Left ventricle myocardium inferior (tissue), 1 donor: ENCODE results near the gene PDK4. TPM values are rescaled to one million over a fixed set of nuclear protein-coding genes. Genes with fewer than 3 reads are reported as not detected.

ENCODE experiments used
- DNase-seq: peaks from one replicate; pipeline ENCODE4 v3.0.0-alpha.2; 2020
- H3K27ac ChIP-seq: fragments of 200-600 bp; replicated peaks from 2 replicates; pipeline ENCODE4 v1.8.0; 2021
- H3K27me3 ChIP-seq: fragments of 200-600 bp; 2 replicates; pipeline ENCODE4 v1.8.0; 2021; ENCODE audit warnings: low read depth
- H3K36me3 ChIP-seq: fragments of 200-600 bp; 2 replicates; pipeline ENCODE4 v1.8.0; 2021
- H3K4me1 ChIP-seq: fragments of 200-600 bp; 2 replicates; pipeline ENCODE4 v1.8.0; 2021
- H3K4me3 ChIP-seq: fragments of 200-600 bp; 2 replicates; pipeline ENCODE4 v1.8.0; 2021; ENCODE audit warnings: mild to moderate bottlenecking, moderate library complexity
- H3K9me3 ChIP-seq: fragments of 200-600 bp; replicated peaks from 2 replicates; pipeline ENCODE4 v1.8.0; 2021
- CTCF ChIP-seq: fragments of 200-600 bp; IDR thresholded peaks from 2 replicates; pipeline ENCODE4 v1.8.0; 2021; ENCODE audit warnings: antibody characterized with exemption, mild to moderate bottlenecking, borderline replicate concordance
- intact Hi-C: fragments of 100-400 bp; cut with micrococcal nuclease; formaldehyde crosslinking; loops from one replicate; pipeline ENCODE4 v1.11.0; 2022
- total RNA-seq: library from RNA; stranded (reverse); fragmentation: NEBNext Ultra II Directional; extraction: Animal tissue kit (Norgen Biotek cat#: 25700); gene quantifications from one replicate; pipeline ENCODE4 v1.2.1, GENCODE V29; 2021
- donor health status: DM: no; HTN: yes; CAD: no; lungs with severe emphysema.

The PDK4 gene
- total RNA-seq, 1 donor from 2014 or later, result 325 TPM

- intact Hi-C loops, result no loop called here
Measured at GRCh38 chr7:95550546-95550945, 45.8 kb downstream of the PDK4 start.

GRCh38 chr7:95549818-95550529 lies 46.3 kb downstream of the PDK4 start:
- peaks cover 63% of the 10 kb centered on the region for H3K4me1 ChIP-seq
- peak overlapping the region; percentile 38 for H3K4me3 ChIP-seq
- DNase-seq, result peak; percentile 89
- H3K27me3 ChIP-seq, result no peaks in the 10 kb centered on the region
- no peaks in the 10 kb centered on the region for H3K9me3 ChIP-seq
- H3K27ac ChIP-seq, result peak overlapping the region; percentile 95
- no peaks in the 10 kb centered on the region for H3K36me3 ChIP-seq
- intact Hi-C loops, result loop anchor here (5.0 kb wide), 3 partner anchors 42 to 132 kb away; no protein-coding TSS in a partner anchor
- no peak for TF ChIP-seq CTCF

More at GRCh38 chr7:95550546-95550945, 45.8 kb downstream of the PDK4 start:
- DNase-seq, result no peak
- Histone ChIP-seq H3K4me1 (peaks cover 58% of the 10 kb centered on the region), H3K9me3 (no peaks in the 10 kb centered on the region), H3K27me3 (no peaks in the 10 kb centered on the region), H3K36me3 (no peaks in the 10 kb centered on the region), H3K4me3 (peak overlapping the region; percentile 38), H3K27ac (peak overlapping the region; percentile 95)
- no peak for TF ChIP-seq CTCF

GRCh38 chr7:95547361-95548348 lies 48.7 kb downstream of the PDK4 start:
- no peak for TF ChIP-seq CTCF
- Histone ChIP-seq H3K36me3 (no peaks in the 10 kb centered on the region), H3K27ac (peak overlapping the region; percentile 95), H3K27me3 (no peaks in the 10 kb centered on the region), H3K9me3 (no peaks in the 10 kb centered on the region), H3K4me1 (peaks cover 67% of the 10 kb centered on the region), H3K4me3 (no peak overlapping the region)
- intact Hi-C loops, result loop anchor here (5.0 kb wide), 3 partner anchors 45 to 135 kb away; no protein-coding TSS in a partner anchor
- DNase-seq, result no peak

- Histone ChIP-seq H3K4me3 (no peak overlapping the region), H3K27ac (peak overlapping the region; percentile 95), H3K36me3 (no peaks in the 10 kb centered on the region), H3K4me1 (peaks cover 67% of the 10 kb centered on the region), H3K27me3 (no peaks in the 10 kb centered on the region), H3K9me3 (no peaks in the 10 kb centered on the region)
- no peak for TF ChIP-seq CTCF
- DNase-seq, result no peak
- intact Hi-C loops, result loop anchor here (5.0 kb wide), 3 partner anchors 46 to 136 kb away; no protein-coding TSS in a partner anchor
Measured at GRCh38 chr7:95546647-95547046, 49.7 kb downstream of the PDK4 start.

GRCh38 chr7:95545673-95546072 lies 50.6 kb downstream of the PDK4 start:
- no peak for TF ChIP-seq CTCF
- no peak for DNase-seq
- H3K27ac ChIP-seq, result peak overlapping the region; percentile 95
- H3K36me3 ChIP-seq, result no peaks in the 10 kb centered on the region
- no peaks in the 10 kb centered on the region for H3K9me3 ChIP-seq
- H3K27me3 ChIP-seq, result no peaks in the 10 kb centered on the region
- H3K4me3 ChIP-seq, result peak overlapping the region; percentile 60
- intact Hi-C loops, result loop anchor here (5.0 kb wide), 3 partner anchors 47 to 137 kb away; no protein-coding TSS in a partner anchor
- peaks cover 58% of the 10 kb centered on the region for H3K4me1 ChIP-seq
